NCI-H2029 (cell line): ENCODE measurements around the gene CCDC68.
"Not testable (repeated sequence)": the region's sequence is repeated elsewhere in the genome, so short reads cannot be mapped to it uniquely, and the experiment has no call there.

Source experiments
- DNase-seq: peaks from one replicate; lab custom pipeline; 2025; lab: John Stamatoyannopoulos, UW

Gene CCDC68, protein sequence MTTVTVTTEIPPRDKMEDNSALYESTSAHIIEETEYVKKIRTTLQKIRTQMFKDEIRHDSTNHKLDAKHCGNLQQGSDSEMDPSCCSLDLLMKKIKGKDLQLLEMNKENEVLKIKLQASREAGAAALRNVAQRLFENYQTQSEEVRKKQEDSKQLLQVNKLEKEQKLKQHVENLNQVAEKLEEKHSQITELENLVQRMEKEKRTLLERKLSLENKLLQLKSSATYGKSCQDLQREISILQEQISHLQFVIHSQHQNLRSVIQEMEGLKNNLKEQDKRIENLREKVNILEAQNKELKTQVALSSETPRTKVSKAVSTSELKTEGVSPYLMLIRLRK

DNA sequence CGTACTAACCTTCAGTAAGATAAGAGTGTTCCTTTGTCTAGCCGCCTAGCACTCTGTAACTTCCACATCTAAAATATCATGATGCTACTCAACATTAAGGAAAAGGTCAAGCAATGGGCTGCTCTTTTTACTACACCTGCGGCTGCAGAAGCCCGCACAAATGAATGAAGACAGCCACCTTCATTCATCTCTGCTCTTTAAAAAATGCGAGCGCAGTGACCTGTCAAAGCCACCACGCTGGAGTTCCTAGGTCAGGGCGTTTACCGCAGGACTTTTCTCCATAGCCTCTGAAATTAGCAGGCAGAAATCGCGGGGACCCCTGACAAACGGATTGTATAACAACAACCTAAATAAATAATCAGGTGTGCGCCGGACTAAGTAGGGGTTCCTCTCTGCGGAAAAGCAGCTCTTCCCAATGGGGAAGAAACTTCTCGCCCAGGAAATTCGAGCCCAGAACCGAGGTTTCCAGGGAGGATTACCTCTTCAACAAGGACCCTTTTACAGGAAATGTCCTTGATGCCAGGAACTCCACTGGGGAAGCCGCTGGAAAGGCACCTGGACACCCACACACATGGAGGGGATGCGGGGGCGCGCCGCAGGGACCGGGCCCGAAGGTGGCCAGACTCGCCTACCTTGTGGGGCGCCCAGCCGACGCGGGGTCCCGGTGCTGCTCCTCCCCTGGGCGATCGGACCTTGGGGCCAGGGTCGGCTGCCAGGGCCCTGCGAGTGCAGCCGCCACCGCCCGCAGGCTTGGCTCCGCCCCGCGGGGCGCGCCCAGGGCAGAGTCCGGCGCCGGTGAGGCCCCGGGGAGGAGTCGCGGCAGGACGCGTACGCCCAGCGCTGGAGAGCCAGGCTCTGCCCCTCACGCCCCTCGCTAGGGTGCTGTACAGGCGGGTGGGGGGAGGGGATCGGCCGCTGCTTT lies at the start of gene CCDC68:
CCDC68 (minus strand) TSS at position 758 of the 922 bp plus-strand sequence. CDS start 16,670 bp downstream, outside the sequence.
- no peak for DNase-seq

DNA sequence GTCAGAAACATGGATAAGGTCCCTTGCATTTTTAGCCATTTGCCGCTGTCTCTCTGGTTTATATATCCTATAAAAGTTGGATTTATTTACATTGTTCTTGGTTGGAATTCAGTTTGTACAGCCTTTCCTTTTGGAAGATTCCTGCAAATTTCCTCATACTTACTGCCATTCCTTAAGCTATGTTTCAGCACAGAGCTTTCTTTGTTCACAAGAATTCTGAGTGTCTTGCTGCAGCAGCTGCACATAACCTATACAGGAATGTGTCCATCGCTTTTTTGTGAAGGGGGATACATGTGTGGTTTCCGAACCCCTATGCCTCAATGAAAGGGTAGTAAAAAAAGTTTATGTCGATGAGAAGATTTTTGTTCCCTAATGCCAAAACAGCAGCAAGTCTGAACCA lies 48.3 kb upstream of the CCDC68 start:
- no peak for DNase-seq

GRCh38 chr18:55003695-55004094 lies 44.4 kb upstream of the CCDC68 start:
- no peak for DNase-seq

DNA sequence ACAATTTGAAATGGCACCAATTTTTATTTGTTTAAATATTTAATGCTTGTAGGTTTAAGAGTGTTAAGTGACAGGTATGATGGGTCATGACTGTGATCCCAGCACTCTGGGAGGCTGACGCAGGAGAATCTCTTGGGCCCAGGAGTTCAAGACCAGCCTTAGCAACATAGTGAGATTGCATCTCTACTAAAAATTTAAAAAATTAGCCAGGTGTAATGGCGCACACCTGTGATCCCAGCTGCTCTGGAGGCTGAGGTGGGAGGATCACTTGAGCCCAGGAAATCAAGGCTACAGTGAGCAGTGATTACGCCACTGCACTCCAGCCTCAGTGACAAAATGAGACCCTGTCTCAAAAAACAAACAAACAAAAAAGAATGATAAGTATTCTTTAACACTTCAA lies 43.0 kb upstream of the CCDC68 start:
- DNase-seq = no peak

DNA sequence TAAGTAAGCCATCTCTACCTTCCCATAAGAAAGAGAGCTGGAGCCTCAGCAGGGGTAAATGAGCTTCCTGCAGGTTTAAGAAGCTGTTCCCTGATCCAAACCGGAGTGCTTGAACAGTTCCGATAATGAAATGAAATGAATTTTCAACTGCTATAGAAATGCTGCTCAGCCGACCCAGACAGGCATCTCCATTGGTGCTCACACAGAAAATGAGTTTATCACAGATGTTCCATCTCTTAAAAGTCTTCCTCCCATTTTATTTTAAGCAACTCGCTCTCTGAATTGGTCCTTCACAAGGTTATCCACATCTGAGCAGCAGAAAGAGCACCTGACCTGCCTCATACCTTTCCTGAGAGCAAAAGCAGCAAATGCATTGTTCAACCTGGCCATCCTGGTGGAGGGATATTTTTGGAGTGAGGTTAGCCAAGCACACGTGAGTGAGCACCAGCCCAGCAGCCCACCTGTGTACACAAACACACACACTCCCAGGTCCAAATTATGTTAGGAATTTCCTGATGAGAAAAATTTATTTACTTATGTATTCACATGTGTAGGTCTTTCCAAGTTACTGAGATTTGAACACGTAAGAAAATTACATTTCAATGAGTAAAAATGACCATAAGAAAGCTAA lies 42.2 kb upstream of the CCDC68 start:
- DNase-seq = no peak

DNA sequence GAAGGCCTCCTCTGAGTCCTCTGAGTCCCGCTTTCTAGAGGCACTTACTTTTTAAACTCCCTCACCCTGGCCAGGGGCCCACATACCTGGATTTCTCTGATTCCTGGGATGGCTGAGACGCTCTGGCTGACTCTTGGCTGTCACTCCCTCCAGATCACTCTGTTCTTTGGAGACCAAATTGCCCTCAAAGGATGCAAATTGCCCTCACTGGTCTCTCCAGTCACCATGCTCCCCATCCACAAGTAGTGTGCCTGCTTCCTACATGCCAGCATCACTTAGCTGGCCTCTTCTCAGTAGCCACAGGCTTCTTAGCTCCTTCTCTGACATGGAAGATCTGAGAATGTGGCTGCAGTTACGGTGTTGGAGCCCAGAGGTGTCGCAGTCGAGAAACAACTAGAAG lies 41.3 kb upstream of the CCDC68 start:
- no peak for DNase-seq

DNA sequence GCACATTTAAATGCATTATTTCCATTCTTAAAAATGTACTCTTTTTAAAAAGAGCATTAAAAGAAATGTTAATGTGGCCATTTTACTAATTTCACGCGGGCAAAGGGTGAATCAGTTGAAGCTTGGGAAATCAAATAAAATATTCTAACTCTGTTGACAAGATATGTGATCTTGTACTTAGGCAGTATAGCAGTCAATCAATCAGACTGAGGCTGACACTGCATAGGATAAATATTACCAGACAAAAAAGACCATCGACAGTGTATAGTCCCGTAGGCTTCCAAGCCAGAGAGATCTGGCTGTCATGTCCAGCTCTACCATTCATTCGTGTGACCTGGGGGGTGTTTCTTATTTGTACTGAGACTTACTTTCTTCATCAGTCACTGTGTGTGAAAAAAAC lies 39.8 kb upstream of the CCDC68 start:
- DNase-seq = no peak

DNA sequence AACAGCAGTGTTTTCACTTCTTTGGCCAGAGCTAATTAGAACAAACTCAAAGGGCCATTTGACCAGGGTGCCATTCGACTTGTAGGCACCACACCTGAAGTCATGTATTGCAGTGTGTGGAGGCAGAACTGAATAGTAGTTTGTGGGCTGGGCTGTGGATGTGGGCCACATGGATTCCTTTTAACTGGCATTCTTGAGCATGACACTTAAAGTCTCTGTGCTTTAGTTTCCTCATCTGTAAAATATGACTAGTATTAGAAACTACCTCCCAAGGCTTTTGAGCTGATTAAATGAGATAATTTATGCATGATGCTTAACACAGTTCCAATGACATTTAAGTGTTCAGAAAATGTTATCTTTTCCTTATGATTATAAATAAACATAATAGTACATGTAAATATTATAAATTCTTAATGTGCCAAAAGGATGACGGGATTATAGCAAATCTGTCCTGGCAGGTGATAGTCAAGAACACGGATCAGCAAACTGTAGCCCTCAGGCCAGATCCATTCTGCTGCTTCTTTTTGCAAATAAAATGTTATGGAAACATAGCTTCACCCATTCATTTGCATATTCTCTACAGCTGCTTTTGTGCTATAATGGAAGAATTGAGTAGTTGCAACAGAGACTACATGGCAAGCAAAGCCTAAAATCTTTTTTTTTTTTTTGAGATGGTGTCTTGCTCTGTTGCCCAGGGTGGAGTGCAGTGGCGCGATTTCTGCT lies 36.3 kb upstream of the CCDC68 start:
- DNase-seq = no peak

- DNase-seq = no peak
Observed at GRCh38 chr18:54991981-54992380, 32.7 kb upstream of the CCDC68 start.

DNA sequence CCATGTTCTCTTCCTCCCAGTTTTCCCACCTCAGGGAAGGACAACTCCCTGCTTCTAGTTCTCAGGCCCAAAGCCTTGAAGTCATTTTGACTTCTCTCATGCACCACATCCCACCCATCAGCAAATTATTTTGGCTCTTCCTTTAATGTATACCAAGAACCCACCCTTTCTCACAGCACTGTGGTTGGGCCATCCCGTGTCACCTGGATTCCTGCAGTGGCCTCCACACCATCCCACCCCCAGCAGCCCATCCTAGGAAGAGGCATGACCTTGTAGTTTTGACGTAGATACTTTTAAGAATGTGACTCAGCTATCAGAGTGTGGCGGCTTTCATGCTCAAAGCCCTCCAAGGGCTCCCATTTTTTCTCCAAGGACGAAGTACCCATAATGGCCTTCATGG lies 25.6 kb upstream of the CCDC68 start:
- no peak for DNase-seq

DNA sequence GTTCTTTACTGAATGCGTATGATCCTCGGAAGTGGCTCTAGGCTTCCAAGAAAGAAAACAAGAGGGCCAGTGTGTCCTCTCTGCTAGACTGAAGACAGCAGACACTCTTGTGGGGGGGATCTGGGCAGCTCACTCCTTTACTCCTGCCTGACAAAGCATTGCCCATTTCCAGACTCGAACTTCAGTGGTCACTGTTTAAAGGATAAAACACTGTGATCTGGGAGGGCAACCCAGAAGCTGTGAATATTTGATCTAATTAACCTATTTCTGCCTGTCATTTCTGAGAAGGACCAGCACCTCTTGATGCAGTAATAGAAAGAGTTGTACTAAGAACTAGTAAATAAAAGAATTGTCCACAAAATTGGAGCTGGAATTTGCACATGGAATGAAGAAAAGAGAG lies 24.5 kb upstream of the CCDC68 start:
- no peak for DNase-seq

DNA sequence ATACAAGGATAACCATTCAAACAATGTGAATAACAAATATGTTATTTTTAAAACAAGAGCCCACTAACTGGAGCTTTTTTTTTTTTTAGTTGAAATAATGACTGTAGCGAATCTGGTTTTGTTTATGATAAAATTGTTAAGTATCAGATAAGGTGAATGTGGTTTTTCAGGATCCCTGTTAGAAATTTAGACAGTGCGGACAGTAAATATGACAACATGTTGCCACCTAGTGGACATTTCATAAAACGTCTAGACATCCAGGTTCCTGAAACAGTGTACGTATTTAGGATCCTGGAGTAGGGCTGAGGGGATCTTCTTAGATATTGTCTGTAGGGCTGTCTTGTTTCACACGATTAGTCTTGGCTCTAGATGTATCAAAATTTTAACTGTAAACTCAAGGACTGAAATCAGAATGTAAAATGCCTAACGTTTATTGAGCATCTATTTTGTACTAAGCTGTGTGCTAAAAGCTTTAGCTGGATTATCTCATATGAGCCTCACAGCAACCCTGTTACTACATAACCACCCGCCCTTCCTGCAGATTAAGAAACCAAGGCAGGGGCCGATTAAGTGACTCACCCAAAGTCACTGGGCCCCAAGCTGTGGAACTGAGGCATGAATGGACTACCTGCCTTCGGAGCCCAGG lies 23.9 kb upstream of the CCDC68 start:
- peak; percentile 3 for DNase-seq

DNA sequence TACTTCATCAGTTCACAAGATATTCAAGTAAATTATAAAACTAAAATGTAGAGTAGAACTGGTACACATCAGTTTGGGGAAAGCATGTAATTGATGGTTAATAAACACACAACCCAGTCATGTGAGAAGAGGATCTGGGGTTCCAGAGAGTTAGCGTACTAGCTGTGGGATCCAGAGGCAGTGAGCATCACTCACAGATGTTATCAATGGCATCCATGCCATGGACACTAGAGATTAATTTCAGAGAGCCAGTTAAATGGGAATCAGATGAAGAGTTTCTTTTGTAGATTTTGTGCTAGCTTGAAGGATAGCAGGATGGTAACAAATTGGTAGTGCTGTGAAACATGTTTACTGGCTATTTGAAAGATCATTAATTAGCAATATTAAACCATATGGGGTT lies 21.8 kb upstream of the CCDC68 start:
- DNase-seq = no peak

DNA sequence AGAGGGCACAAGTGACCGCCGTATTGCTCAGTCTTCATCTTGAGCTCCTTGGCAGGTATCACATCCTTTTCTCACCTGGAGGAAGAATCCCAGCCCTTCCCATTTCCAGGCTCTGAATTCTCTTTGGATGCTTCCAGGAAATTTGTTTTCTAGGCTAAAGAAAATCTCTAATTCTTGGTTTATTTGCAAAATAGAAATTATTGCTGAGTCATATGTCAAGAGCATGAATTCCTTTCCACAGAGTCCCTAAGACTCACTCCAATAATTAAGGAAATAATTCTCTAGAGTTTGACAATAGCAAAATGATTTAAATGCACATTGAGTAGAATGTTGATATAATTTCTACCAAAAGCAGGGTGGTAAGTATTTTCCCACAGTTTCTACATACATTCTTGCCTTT lies 16.3 kb upstream of the CCDC68 start:
- no peak for DNase-seq

- no peak for DNase-seq
Observed at GRCh38 chr18:54973046-54973445, 13.8 kb upstream of the CCDC68 start.

- DNase-seq = no peak
Observed at GRCh38 chr18:54968807-54969206, 9.5 kb upstream of the CCDC68 start.

GRCh38 chr18:54968237-54968636 lies 9.0 kb upstream of the CCDC68 start:
- not testable (repeated sequence) for DNase-seq

DNA sequence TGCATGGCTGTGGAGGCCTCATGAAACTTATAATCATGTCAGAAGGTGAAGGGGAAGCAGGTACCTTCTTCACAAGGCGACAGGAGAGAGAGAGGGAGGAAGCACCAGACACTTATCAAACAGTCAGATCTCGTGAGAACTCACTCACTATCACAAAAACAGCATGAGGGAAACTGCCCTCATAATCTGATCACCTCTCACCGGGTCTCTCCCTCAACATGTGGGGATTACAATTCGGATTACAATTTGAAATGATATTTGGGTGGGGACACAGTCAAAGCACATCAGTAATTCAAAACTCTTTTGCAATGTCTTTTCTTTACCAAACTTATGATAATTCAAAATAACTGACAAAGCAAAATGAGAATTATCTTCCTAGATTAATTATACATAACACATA lies 8.5 kb upstream of the CCDC68 start:
- no peak for DNase-seq

GRCh38 chr18:54964741-54965140 lies 5.5 kb upstream of the CCDC68 start:
- no peak for DNase-seq

GRCh38 chr18:54962919-54963645 lies 3.8 kb upstream of the CCDC68 start:
- no peak for DNase-seq

GRCh38 chr18:54961868-54962267 lies 2.6 kb upstream of the CCDC68 start:
- no peak for DNase-seq
